C4-2B (cell line): ENCODE measurements around the gene NMNAT2.

Source experiments
- CTCF ChIP-seq: fragments of 450-650 bp; conservative IDR thresholded peaks from 2 replicates; pipeline ENCODE4 v1.5.1; 2017; ENCODE audit warnings: mild to moderate bottlenecking
- ZFX ChIP-seq: fragments of 450-650 bp; IDR thresholded peaks from 2 replicates; pipeline ENCODE4 v1.6.1; 2017

GRCh38 chr1:183274836-183275235 is 143.3 kb downstream of the NMNAT2 start:
- TF ChIP-seq CTCF: no peak
- no peak for TF ChIP-seq ZFX
